HL-60/S4 treated with retinoic acid at 250 ng/mL for 4 days and 3 days (cell line): Measurements from ENCODE around the gene TMEM50A.
"Not testable (repeated sequence)": the region's sequence is repeated elsewhere in the genome, so short reads cannot be mapped to it uniquely, and the experiment has no call there.

Source experiments
- in situ Hi-C: fragments of 300-500 bp; cut with MboI; formaldehyde crosslinking; loops from 2 replicates; pipeline ENCODE4 v1.7.0; 2022; ENCODE audit warnings: low sequenced_read_pairs

The TMEM50A gene

DNA sequence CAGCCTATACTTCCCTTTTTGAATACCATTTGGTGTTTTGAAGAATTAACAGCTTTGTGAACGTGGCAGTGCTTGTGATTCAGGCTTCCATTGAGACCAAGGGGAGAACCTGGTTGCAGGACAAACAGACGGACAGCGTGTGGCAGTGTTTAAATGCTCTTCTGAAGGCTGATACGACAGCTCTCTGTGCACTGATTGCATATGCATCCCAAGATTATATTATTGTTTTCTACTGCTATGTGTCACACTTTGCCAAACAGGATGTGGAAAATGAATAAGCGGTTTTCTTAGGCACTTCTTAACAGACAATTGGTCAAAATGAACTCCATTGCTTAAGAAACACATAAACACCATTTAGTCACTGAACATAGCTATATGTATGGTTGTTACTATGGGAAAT, 8.2 kb upstream of the TMEM50A start:
- in situ Hi-C loops = not testable (repeated sequence)

DNA sequence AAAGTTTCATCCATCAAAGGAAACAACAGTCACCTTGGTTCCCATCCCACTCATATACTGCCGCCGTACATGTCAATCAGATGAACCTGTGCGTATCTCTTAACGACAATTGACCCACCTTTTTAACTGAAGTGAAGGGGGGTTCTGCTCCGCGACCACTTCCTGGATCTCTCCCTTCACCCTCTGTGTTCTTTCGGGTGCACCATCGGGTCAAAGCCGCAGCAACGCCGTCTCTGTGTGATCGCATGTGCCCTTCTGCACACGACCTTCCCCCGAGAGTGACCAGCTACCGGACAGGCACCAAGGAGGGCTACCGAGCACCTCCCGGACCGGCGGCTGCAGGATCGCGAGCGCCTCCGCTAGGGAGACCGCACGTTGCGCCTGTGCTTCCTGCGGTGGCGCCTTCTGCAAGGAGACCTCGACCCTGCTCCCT, 1.2 kb upstream of the TMEM50A start:
- in situ Hi-C loops = not testable (repeated sequence)

DNA sequence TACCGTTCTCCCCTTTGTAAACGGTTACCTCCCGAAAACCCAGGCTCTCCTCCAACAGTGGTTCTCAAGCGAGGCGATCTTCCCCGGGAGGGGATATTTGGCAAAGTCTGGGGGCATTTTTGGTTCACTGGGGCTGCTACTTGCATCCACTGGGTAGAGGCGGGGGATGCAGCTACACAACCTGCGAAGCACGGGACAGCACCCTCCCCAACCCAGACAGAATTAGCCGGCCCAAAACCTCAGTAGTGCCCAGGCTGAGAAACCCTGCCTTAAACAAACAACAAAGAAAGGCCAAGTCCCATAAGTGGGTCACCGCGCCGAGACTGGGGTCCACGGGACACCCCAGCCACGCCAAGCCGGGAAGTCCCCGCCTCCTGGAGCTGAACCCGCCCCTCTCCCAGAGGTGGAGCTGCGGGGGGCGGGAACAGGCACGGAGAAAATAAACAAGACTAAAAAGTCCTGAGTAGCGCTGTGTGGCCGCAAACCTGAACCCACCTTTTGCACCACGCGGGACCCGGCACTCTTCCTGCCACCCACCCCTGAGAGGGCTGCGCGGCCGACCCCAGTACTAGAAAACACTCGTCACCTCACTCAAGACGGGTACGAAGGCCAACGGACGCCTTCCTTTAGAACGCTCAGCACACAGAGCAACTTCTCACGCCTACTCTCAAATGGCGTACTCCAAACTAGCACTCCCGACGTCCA, 499 bp upstream of the TMEM50A start:
- in situ Hi-C loops = not testable (repeated sequence)

DNA sequence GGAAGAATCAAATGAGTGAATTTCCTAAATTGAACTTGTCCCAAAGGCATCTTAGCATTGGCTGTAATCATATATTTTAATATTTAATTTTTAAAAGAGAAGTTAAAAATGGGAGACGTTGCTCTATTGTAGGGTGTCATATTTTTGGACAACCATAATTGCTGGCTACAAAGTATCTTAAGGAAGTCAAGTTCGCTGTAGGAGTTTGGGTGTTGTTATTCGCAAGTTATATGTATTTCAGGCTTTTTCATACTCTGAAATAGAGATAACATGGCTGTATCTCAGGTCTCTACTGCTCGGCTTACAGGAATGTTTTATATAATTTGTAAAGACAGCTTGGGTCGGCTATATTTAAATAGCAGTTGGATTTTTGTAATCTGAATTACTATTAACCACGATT, 852 bp downstream of the TMEM50A start:
- in situ Hi-C loops = no loop called here

DNA sequence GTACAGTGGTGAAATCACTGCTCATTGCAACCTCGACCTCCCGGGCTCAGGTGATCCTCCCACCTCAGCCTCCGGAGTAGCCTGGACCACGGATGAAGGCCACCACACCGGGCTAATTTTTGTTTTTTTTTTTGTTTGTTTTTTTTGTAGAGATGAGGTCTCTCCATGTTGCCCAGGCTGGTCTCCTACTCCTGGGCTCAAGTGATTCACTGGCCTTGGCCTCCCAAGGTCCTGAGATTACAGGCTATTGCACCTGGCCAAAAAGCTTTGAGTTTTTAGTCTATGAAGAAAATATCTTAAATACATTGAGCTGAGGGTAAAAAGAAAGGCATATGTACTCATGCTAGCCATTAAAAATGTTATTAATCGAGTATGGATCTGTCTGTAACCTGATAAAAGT, 3.6 kb downstream of the TMEM50A start:
- in situ Hi-C loops = no loop called here

DNA sequence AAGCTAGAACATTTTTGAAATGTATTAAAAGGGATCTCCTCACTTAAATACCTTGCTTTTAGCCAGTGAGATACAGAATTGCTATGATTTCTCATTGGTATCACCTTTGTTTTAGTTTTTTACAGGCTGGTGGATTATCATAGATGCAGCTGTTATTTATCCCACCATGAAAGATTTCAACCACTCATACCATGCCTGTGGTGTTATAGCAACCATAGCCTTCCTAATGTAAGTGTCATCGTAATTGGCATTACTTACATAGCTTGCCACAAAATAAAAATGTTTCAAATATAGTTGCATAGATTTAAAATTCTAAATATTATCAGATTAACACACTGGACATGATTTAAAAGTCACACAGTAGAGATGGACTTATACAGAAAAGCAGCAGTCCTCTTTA, 4.7 kb downstream of the TMEM50A start:
- in situ Hi-C loops = no loop called here

DNA sequence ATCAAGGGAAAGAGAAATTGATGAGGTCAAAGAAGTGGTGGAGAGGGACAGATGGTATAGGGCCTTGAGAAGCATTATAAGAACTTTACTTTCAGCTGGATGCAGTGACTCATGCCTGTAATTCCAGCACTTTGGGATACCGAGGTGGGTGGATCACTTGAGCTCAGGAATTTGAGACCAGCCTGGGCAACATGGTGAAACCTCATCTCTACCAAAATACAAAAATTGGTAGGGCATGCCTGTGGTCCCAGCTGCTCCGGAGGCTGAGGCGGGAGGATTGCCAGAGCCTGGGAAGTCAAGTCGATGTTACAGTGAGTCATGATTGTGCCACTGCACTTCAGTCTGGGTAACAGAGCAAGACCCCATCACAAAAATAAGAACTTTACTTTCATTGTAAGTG, 5.7 kb downstream of the TMEM50A start:
- in situ Hi-C loops = no loop called here

DNA sequence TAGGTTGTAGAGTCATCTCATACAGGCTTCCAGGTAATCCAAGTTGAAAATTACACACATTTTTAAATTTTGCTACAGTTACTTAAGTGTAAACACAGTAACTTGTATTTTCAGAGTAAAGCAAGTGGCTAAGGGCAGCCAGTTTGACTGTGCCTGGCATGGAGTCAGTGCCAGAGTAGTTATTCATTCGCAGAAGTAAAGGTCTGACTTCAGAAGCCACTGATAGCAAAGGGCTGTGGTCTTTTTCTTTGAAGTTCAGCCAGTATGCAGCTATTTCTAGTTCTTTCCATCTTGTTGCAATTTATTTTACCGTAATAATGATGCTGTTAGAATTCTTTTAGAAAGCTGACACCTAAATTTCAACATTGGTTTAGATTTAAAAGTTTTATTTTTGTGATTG, 9.4 kb downstream of the TMEM50A start:
- in situ Hi-C loops = no loop called here

DNA sequence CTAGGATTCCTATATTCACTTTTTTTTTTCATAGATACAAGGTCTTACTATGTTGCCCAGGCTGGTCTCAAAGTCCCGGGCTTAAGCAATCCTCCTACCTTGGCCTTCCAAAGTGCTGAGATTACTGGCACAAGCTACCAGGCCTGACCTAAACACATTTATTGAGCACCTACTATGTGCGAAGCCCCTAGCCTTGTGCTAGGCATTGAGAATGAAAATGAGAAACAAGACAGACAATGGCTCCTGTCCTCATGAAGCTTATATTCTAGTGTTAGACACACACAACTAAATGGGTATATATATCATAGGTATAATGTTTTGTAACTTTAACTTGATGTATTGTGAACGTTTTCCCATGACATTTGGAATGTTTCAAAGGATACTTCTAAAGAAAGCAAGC, 11.5 kb downstream of the TMEM50A start:
- in situ Hi-C loops = no loop called here

DNA sequence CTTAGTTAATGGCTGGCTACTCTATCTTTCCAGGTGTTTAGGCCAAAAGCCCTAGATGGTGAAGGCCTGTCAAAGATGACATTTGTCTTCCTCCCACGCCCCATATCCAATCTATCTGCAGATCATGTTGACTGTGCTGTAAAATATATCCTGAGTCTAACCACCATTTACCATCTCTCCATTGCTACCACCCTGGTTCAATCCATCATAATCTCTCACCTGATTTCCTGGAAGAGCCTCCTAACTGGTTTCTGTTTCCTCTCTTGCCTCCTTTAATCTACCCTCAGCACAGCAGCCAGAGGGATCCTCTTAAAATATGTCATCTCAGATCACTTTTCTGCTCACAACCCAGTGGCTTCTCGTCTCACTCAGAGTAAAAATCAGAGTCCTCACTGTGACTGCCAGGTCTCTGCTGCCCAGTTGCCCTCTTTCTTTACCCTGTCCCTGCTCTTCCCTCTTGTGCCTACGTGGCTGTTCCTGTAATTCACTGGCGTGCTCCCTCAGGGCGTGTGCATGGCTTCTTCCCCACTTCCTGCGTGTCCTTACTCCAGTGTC, 17.8 kb downstream of the TMEM50A start:
- in situ Hi-C loops = no loop called here

DNA sequence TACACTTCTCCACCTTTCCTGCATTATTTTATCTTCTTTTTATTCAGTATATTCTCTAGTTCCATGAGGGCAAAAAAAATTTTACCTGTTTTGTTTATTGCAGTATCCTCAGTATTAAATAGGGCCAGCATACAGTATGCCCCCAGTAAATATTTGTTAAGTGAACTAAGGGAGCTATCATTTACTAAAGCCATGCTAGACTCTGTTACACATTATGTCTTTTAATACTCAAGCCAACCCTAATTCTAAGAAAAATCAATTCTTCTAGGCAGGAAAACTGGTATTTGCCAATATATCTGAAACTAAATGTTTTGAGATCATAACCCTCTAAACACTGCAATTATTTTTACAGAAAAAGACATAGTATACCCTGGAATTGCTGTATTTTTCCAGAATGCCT, 18.3 kb downstream of the TMEM50A start:
- in situ Hi-C loops = no loop called here

DNA sequence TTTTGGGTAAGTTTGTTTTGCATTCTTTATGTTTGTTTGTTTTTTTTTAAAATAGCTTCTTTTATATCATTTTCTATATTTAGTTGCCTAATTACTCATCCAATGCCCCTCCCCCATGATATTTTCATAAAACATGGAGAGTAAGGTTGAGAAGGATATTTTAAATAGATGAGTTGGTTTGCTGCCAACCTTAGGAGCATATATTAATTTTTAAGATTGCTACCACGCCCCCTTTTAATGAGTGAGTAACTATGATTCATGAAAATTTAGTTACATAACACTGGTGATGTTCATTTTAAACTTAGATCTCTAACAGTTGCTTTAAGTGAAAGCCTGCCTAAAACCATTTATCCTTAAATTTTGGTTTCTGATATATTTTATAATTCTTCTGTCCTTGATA, 18.7 kb downstream of the TMEM50A start:
- in situ Hi-C loops = no loop called here

DNA sequence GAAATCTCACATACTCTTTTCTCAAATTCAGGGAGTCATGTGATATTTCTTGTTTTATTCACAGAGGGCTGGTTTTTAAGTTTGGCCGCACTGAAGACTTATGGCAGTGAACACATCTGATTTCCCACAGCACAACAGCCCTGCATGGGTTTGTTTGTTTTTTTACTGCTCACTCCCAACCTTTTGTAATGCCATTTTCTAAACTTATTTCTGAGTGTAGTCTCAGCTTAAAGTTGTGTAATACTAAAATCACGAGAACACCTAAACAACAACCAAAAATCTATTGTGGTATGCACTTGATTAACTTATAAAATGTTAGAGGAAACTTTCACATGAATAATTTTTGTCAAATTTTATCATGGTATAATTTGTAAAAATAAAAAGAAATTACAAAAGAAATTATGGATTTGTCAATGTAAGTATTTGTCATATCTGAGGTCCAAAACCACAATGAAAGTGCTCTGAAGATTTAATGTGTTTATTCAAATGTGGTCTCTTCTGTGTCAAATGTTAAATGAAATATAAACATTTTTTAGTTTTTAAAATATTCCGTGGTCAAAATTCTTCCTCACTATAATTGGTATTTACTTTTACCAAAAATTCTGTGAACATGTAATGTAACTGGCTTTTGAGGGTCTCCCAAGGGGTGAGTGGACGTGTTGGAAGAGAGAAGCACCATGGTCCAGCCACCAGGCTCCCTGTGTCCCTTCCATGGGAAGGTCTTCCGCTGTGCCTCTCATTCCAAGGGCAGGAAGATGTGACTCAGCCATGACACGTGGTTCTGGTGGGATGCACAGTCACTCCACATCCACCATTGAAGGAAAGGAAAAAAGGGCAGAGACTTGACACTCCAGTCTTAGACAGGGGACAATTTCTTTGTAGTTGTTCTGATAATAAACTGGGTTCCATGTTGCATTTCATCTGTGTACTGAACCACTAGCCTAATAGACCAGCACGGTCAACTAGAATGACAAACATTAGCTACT, 22.8 kb downstream of the TMEM50A start:
- in situ Hi-C loops = no loop called here

DNA sequence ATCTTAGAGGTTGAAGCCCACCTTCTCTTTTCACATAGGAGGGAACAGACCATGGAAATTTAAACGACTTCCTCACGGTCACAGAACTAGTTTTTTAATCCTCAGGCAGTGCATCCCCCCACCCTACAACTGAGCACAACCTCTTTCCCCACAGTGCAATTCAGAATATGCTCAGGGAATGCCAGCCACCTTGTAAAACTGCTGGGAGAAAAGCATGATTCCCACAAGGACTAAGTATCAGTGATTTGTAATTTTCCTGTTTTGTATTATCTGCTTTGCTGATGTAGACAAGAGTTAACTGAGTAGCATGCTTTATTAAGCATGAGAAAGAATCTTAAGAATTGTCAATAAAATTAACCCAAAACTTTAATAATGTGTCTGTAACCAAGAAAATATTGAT, 23.8 kb downstream of the TMEM50A start:
- in situ Hi-C loops = no loop called here

DNA sequence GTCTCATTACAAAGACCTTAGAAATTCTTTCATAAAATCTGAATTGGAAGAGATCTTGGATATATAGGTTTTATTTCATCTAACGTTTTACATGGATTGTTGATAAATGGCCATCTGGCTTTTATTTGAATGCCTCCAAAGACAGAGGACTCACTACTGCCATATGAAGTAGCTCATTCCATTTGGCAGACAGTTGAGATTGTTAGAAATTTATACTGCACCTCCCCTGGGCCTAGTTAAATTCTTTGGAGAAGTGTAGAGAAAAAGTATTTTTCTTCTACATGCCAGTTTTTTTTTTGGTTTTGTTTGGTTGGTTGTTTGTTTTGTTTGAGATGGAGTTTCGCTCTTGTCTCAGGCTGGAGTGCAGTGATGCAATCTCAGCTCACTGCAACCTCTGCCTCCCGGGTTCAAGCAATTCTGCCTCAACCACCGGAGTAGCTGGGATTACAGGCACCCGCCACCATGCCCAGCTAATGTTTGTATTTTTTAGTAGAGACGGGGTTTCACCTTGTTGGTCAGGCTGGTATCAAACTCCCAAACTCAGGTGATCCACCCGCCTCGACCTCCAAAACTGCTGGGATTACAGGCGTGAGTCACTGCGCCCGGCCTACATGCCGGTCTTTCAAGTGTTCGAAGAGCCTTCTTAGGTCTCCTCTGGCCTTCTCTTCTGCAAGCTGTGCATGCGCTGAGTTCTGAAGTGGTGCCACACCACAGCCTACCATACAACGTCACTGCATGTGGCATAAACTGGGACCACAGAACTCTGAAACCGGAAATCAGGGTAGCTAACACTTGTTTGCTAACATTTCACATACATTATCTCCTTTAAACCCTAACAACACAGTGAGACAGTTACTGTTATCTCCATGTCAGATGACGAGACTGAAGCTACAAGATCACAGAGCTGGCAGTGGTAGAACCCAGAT, 24.8 kb downstream of the TMEM50A start:
- in situ Hi-C loops = not testable (repeated sequence)

DNA sequence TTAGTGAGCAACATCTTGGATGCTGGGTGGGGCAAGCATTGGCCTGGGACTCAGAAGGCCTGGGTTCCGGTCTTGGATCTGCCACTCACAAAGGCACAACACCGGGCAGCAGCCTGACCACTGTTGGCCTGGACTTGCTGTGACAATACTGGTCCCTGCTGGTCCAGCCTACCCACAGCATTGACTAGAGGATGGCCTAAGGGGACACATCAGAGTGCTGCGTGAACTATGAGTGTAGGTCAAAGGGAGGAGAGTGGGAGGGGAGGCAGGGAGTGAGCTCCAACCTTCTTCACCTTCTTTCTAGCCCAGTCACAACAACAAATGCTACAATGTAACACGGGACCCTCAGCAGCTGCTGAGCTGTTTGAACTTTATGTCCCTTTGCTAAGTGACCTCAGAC, 31.1 kb downstream of the TMEM50A start:
- in situ Hi-C loops = no loop called here

DNA sequence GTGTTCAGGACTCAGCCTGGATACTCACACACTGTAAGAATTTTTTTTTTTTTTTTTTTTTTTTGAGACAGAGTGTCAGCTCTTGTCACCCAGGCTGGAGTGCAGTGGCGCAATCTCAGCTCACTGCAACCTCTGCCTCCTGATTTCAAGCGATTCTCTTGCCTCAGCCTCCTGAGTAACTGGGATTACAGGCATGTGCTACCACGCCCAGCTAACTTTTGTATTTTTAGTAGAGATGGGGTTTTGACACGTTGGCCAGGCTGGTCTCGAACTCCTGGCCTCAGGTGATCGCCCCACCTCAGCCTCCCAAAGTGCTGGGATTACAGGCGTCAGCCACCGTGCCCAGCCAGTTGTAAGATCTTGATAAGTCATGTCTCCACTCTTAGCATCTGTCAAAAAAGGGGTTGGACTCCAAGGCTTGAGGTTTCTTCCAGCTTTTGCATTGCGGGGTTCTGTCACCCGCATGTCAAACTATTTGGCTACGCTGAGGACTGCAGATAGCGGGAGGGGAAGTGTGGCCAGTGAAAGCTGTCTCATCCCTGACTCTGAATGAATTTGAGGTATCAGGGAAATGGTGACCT, 31.6 kb downstream of the TMEM50A start:
- in situ Hi-C loops = not testable (repeated sequence)

DNA sequence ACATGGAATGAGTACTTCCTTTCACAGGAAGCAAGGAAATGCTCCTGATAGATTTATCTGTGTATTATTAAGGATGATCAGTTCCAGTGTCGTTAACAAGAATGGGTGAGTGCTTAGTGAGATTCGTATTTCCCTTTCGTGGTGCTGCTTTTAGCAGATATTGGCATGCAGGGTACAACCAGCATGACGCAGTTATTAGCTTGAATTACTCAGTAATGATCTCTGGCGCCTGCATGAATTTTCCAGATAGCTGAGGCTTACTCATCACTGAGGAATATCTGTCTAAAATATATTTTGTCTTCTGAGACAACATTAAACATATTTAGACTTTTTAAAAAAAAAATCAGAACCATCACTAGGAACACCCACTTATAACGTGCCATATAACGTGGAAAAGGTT, 33.6 kb downstream of the TMEM50A start:
- in situ Hi-C loops = not testable (repeated sequence)

DNA sequence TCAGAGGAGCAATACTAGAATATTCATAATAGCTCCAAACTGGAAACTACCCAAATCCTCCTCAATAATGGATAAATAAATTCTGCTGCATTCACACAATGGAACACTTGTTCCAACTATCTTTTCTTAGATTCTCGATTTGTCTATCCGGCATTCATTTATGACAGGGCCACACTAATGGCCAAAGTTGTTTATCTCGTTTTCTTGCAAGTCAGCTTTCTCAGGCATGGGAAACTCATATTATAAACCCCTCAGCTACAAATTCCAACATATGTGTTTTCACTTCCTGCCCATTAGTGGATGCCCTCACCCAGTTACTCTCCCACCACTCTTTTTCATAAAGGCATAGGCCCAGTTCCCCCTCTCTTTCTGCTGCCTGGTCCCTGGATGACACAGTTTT, 40.2 kb downstream of the TMEM50A start:
- in situ Hi-C loops = not testable (repeated sequence)

DNA sequence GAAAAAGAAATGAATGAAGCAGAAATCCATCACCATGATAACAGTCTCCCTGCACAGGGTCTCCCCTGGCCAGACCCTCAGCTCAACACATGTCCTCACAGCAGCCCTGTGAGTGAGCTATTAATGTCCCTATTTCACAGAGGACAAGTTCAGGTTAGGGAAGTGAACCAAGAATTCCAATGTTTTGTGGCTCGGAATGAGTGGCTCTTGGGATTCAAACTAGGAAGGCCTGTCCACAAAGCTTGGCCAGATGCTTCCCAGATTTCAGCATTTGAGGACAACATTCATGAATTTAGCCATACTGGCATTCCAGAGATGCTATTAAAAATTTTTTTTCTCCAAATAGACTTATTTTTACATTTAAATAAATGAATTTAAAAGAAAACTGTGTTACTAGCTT, 44.4 kb downstream of the TMEM50A start:
- in situ Hi-C loops = not testable (repeated sequence)
